HG03565 (cell line): ENCODE data around the gene TSLP.

Experiments
- ATAC-seq: cut with Tn5 transposase; IDR thresholded peaks from one replicate; pipeline ENCODE4 v1.9.1; 2021; ENCODE audit warnings: mild to moderate bottlenecking, moderate library complexity; ENCODE audit not compliant: unreplicated experiment

TSLP gene

DNA sequence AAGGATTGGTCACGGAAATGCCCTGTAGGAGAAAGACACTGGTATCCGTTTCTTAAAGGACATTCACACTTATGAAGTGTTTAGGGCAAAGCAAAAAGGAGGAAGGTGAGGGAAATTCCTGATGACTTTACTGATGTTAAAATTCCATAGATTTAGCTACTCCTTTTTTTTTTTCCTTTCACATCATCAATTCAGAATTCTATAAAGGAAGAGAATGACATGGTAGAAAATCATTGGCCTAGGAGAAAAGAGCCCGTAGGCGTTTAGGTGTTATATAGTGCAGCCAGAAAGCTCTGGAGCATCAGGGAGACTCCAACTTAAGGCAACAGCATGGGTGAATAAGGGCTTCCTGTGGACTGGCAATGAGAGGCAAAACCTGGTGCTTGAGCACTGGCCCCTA is at the start of gene TSLP:
Gene TSLP, plus strand, starts transcription at position 301 of the 400 bp plus-strand sequence. CDS start 178 bp downstream, outside the sequence.
- ATAC-seq = no peak

GRCh38 chr5:111022301-111022700 is 49.2 kb upstream of the TSLP start:
- no peak for ATAC-seq

GRCh38 chr5:111028865-111029264 is 42.6 kb upstream of the TSLP start:
- no peak for ATAC-seq

GRCh38 chr5:111043712-111044506 is 27.6 kb upstream of the TSLP start:
- ATAC-seq = no peak

GRCh38 chr5:111058064-111058463 is 13.4 kb upstream of the TSLP start:
- no peak for ATAC-seq

- ATAC-seq = no peak
These were observed 11.3 kb upstream of the TSLP start for GRCh38 chr5:111060169-111060568.

GRCh38 chr5:111061618-111062017 is 9.9 kb upstream of the TSLP start:
- ATAC-seq = no peak

- ATAC-seq = peak; percentile 76
These were observed 7.7 kb upstream of the TSLP start for GRCh38 chr5:111063709-111064322.

DNA sequence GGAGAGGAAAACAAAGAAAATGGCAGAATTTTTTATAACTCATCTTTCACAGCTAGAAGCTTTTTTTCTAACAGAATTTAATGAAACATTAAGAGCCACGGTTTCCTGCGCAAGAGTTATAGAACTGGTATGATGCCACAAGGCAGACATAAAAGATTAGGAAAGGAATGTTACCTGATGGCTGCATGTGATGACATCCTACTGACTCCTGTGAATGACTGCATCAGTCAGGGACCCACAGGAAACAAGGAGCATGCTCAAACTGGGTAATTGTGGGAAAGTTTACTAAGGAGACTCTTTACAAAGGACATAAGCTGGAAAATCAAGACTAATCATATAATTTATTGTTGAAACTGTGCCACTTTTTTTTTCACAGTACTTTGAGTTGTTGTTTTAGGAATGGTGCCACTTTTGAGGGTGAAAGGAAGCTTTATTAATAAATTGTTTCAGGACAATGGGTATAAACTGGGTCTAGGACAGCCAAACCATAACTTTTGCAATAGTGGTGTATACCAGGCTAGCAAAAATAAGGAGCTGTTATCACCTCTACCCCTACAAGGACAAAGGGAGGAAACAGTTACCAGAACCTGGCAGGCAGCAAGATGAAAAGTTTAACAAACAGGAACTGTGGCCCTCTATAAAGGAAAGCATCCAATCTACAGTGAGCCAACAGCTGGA is 5.1 kb upstream of the TSLP start:
- ATAC-seq = no peak

GRCh38 chr5:111068213-111068612 is 3.3 kb upstream of the TSLP start:
- no peak for ATAC-seq

DNA sequence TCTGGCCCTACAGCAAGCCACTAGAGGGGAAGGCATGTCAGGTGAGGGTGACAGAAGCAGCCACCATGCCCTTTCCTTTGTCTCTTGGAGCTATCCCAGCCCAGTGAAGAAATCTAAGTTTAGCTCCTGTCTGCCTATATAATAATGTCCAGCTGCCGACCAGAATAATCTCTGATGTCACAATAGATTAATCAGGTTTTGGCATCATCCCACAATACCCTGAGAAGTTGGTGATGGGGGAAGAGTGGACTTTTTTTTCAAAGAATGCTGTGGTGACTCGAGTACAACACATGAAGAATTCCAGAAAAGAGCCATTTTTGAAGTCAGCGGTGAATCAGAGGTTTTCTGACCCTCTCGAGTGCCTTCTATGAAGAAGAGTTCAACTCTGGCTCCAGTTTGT is 1.7 kb upstream of the TSLP start:
- no peak for ATAC-seq

DNA sequence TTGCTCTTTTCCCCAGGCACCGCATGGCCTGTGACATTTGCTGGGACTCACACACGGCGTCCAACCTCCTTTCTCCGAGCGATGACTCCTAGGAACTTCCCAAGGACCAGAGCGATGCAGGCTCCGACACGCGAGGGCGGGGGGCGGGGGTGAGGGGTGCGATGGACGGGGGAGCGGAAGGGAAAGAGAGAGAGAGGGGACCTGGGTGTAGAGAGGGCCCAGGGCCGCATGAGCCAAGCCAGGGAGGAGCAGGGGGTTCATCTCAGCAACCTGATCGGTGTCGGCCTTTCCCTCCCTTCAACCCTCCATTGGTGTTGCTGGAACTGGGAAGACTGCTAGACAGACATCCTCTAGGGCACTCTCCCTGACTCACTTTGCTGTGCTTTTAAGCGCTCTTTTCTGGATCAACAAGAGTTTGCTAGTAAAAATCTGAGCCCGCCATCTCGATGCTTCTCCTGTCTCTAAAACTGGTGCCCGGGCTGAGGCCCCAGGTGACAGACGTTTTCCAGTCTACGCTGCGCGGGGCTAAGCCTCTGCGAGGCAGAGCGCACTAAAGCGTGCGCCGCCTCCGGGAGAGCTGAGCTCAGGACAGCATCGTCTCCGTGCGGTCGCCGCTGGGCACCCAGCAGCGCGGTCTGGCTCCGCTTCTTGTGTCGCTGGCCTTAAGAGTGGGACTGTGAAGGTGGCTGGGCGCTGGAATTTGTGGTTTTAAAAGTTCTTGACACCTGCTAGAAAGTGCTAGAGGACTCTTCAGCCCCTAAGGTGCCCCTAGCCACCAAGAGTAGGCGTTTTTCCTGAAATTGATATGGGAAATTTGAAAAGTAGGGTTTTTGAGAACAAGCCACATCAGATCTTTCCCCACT is 1.0 kb upstream of the TSLP start:
- no peak for ATAC-seq

DNA sequence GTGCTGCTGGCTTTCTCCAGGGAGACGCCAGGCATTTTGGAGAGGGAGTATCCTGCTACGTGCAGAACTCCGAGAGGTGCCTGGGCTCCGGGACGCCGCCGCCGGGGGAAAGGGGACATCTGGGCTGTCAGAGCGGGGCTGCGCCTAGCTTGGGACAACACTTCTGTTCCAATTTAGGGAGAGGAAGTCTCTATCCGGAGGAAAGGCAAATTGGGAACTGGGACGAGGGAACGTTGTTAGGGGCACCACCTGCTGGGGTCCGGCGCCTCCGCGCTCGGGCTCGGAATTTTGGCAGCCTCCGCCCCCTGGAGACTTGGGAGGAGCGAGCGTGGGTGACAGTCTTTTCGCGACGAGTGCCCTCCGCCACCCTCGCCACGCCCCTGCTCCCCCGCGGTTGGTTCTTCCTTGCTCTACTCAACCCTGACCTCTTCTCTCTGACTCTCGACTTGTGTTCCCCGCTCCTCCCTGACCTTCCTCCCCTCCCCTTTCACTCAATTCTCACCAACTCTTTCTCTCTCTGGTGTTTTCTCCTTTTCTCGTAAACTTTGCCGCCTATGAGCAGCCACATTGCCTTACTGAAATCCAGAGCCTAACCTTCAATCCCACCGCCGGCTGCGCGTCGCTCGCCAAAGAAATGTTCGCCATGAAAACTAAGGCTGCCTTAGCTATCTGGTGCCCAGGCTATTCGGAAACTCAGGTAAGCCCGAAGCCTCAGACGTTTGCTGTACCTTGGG is 1.6 kb downstream of the TSLP start:
- peak; percentile 62 for ATAC-seq

GRCh38 chr5:111074244-111074643 is 2.7 kb downstream of the TSLP start:
- ATAC-seq = no peak

GRCh38 chr5:111075520-111075919 is 4.0 kb downstream of the TSLP start:
- no peak for ATAC-seq

GRCh38 chr5:111076091-111076490 is 4.6 kb downstream of the TSLP start:
- ATAC-seq = no peak

DNA sequence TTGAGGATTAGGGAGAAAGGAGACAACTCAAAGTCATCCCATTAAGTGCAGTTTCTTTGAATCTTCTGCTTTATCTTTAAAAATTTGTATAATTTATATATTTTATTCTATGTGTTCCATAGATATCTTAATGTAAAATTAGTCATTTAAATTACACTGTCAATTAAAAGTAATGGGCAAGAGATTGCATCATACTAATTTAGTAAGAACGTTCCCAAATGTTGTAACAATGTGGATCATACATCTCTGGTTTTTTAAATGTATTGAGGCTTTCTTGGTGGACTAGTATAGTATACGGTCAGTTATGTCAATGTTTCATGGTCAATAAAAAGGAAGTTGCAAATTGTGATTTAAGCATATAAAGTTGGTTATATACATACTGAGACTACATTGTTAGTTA is 6.2 kb downstream of the TSLP start:
- no peak for ATAC-seq

DNA sequence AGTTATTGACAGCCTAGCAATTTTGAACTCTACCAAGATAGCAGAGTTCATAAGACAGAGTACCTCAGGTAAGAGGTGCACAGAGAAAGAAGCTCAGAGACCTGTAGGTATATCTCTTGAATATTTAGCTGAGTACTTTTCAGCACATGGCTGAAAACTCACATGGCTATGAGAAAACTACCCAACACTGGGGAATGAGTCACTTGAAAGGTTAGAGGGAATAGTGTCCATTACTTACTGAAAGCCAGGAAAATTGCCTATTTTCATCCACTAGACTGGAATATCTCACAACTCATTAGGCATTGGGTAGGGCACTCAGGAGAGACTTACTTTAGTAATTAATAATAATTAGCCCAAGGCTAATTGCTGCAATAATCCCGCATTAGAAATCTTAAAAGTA is 8.3 kb downstream of the TSLP start:
- no peak for ATAC-seq

GRCh38 chr5:111083323-111083722 is 11.8 kb downstream of the TSLP start:
- no peak for ATAC-seq

GRCh38 chr5:111092062-111092853 is 20.7 kb downstream of the TSLP start, which contains the start of gene WDR36:
Gene WDR36, plus strand, starts transcription at chr5:111092348. Its CDS starts 109 bp downstream, at chr5:111092457.
- ATAC-seq = peak; percentile 86
